ENCODE data around the gene PCDHGA10.

Gene PCDHGA10

GRCh38 chr5:141412854-141413539, at the start of gene PCDHGA10:
PCDHGA10 (plus strand) TSS chr5:141412987; CDS start chr5:141413176, 189 bp downstream.
- no peak for TF ChIP-seq ZFX (IDR thresholded peaks at IDR 0.05; ENCODE audit: borderline replicate concordance)
- TF ChIP-seq CTCF (IDR thresholded peaks at IDR 0.05): peak; percentile 87
- peak within 1 kb of the TSS; percentile 55 for H3K27ac ChIP-seq

GRCh38 chr5:141363952-141364660, 48.7 kb upstream of the PCDHGA10 start, which contains the start of gene PCDHGA5:
PCDHGA5 (plus strand) TSS chr5:141364162; CDS start chr5:141364331, 169 bp downstream.
- no peak within 1 kb of the TSS for H3K27ac ChIP-seq
- TF ChIP-seq CTCF (IDR thresholded peaks at IDR 0.05) (no peak), ZFX (IDR thresholded peaks at IDR 0.05; ENCODE audit: borderline replicate concordance) (no peak)

- no peak for TF ChIP-seq ZFX (IDR thresholded peaks at IDR 0.05; ENCODE audit: borderline replicate concordance)
- TF ChIP-seq CTCF (IDR thresholded peaks at IDR 0.05): no peak
- no peak overlapping the region for H3K27ac ChIP-seq
Observed at GRCh38 chr5:141366016-141366896, 46.5 kb upstream of the PCDHGA10 start.

- H3K27ac ChIP-seq: no peak within 1 kb of the TSS
- TF ChIP-seq CTCF (IDR thresholded peaks at IDR 0.05) (peak; percentile 45), ZFX (IDR thresholded peaks at IDR 0.05; ENCODE audit: borderline replicate concordance) (no peak)
Observed at GRCh38 chr5:141369994-141370848, 42.6 kb upstream of the PCDHGA10 start, which contains the start of gene PCDHGB3. PCDHGB3 (plus strand) TSS chr5:141370242; CDS start chr5:141370395, 153 bp downstream.

GRCh38 chr5:141371572-141372475, 41.0 kb upstream of the PCDHGA10 start:
- TF ChIP-seq ZFX (IDR thresholded peaks at IDR 0.05; ENCODE audit: borderline replicate concordance) (no peak), CTCF (IDR thresholded peaks at IDR 0.05) (no peak)
- no peak overlapping the region for H3K27ac ChIP-seq

Measured in 22Rv1 (cell line).